Measurements from ENCODE around the gene H6PD.

- TF ChIP-seq SPI1 (IDR thresholded peaks at IDR 0.05; ENCODE audit: low read depth, low read length) = no peak
- no peak for TF ChIP-seq POLR2AphosphoS5 (IDR thresholded peaks at IDR 0.05; ENCODE audit: low read depth, low read length)
- no peak for TF ChIP-seq POLR2A (IDR thresholded peaks at IDR 0.05; ENCODE audit: low read depth, low read length)
- TF ChIP-seq TAF1 (IDR thresholded peaks at IDR 0.05; ENCODE audit: low read depth, low read length) = no peak
These were observed 81.9 kb downstream of the H6PD start for GRCh38 chr1:9316512-9316911.

Measured in GM12891 (cell line).